Activated CD4-positive, alpha-beta T cell treated with anti-CD3 and anti-CD28 coated beads, Interleukin-2, amount 10 ng/mL, durations not matched to agents 24 days and 14 days (primary cell): ENCODE measurements around the gene LRRC73. TPM values are rescaled to one million over a fixed set of nuclear protein-coding genes. Genes with fewer than 3 reads are reported as not detected.
"Not testable (repeated sequence)": the region's sequence is repeated elsewhere in the genome, so short reads cannot be mapped to it uniquely, and the experiment has no call there.

Experiments
- DNase-seq: peaks from one replicate; pipeline ENCODE4 v3.0.0; 2022
- H3K27ac Mint-ChIP-seq: one replicate; pipeline ENCODE4 v1.8.0; 2022; ENCODE audit warnings: mild to moderate bottlenecking, mixed read lengths
- H3K27me3 Mint-ChIP-seq: one replicate; pipeline ENCODE4 v1.8.0; 2022; ENCODE audit warnings: mixed read lengths
- H3K36me3 Mint-ChIP-seq: one replicate; pipeline ENCODE4 v1.8.0; 2022; ENCODE audit warnings: low read depth, mild to moderate bottlenecking, mixed read lengths
- H3K4me1 Mint-ChIP-seq: one replicate; pipeline ENCODE4 v1.8.0; 2021; ENCODE audit warnings: mixed read lengths
- H3K4me3 Mint-ChIP-seq: one replicate; pipeline ENCODE4 v1.8.0; 2022; ENCODE audit warnings: mild to moderate bottlenecking, moderate library complexity, mixed read lengths
- H3K9me3 Mint-ChIP-seq: one replicate; pipeline ENCODE4 v1.8.0; 2021; ENCODE audit warnings: mixed read lengths
- intact Hi-C: fragments of 100-400 bp; cut with micrococcal nuclease; formaldehyde crosslinking; loops from one replicate; pipeline ENCODE4 v1.15.1; 2023
- total RNA-seq: library from RNA; stranded (reverse); gene quantifications from 2 replicates; pipeline ENCODE4 v1.2.3, GENCODE V29; 2022

The LRRC73 gene
- total RNA-seq, 1 donor from 2014 or later = 0.51 TPM

GRCh38 chr6:43505718-43506117 is 4.4 kb downstream of the LRRC73 start:
- Mint-ChIP-seq H3K27ac (no peak overlapping the region), H3K36me3 (peaks cover 35% of the 10 kb centered on the region), H3K4me3 (no peak overlapping the region)

GRCh38 chr6:43504756-43505593 is 5.2 kb downstream of the LRRC73 start:
- H3K27me3 Mint-ChIP-seq = peaks cover 19% of the 10 kb centered on the region
- peaks cover 9% of the 10 kb centered on the region for H3K4me1 Mint-ChIP-seq
- H3K36me3 Mint-ChIP-seq = peaks cover 36% of the 10 kb centered on the region
- no peak for DNase-seq
- H3K4me3 Mint-ChIP-seq = no peak overlapping the region
- intact Hi-C loops = no loop called here
- no peaks in the 10 kb centered on the region for H3K9me3 Mint-ChIP-seq
- no peak overlapping the region for H3K27ac Mint-ChIP-seq

More at GRCh38 chr6:43505718-43506117, 4.4 kb downstream of the LRRC73 start:
- peaks cover 19% of the 10 kb centered on the region for H3K27me3 Mint-ChIP-seq
- no peaks in the 10 kb centered on the region for H3K9me3 Mint-ChIP-seq
- DNase-seq = no peak
- intact Hi-C loops = loop anchor here (1.0 to 2.0 kb wide), 3 partner anchors 51 to 243 kb away; no protein-coding TSS in a partner anchor
- H3K4me1 Mint-ChIP-seq = peaks cover 9% of the 10 kb centered on the region

- Mint-ChIP-seq H3K36me3 (peaks cover 37% of the 10 kb centered on the region), H3K4me3 (no peak overlapping the region), H3K9me3 (no peaks in the 10 kb centered on the region), H3K27me3 (peaks cover 10% of the 10 kb centered on the region), H3K27ac (peak overlapping the region; percentile 3), H3K4me1 (peaks cover under 1% of the 10 kb centered on the region)
- intact Hi-C loops = no loop called here
- no peak for DNase-seq
These were observed 6.7 kb downstream of the LRRC73 start for GRCh38 chr6:43503443-43503842.

- no peak for DNase-seq
- no peaks in the 10 kb centered on the region for H3K9me3 Mint-ChIP-seq
- no peaks in the 10 kb centered on the region for H3K4me1 Mint-ChIP-seq
- no peak overlapping the region for H3K4me3 Mint-ChIP-seq
- H3K27ac Mint-ChIP-seq = no peak overlapping the region
- peaks cover 2% of the 10 kb centered on the region for H3K27me3 Mint-ChIP-seq
- intact Hi-C loops = no loop called here
- peaks cover 37% of the 10 kb centered on the region for H3K36me3 Mint-ChIP-seq
These were observed 7.5 kb downstream of the LRRC73 start for GRCh38 chr6:43502666-43503065.

- H3K27ac Mint-ChIP-seq = no peak overlapping the region
- H3K36me3 Mint-ChIP-seq = peaks cover 31% of the 10 kb centered on the region
- no peak overlapping the region for H3K4me3 Mint-ChIP-seq
- H3K4me1 Mint-ChIP-seq = no peaks in the 10 kb centered on the region
- no peak for DNase-seq
- H3K9me3 Mint-ChIP-seq = no peaks in the 10 kb centered on the region
- H3K27me3 Mint-ChIP-seq = no peaks in the 10 kb centered on the region
- intact Hi-C loops = no loop called here
These were observed 9.2 kb downstream of the LRRC73 start for GRCh38 chr6:43500921-43501320.

- H3K27me3 Mint-ChIP-seq = no peaks in the 10 kb centered on the region
- no peaks in the 10 kb centered on the region for H3K9me3 Mint-ChIP-seq
- H3K36me3 Mint-ChIP-seq = peaks cover 27% of the 10 kb centered on the region
- intact Hi-C loops = no loop called here
- H3K4me1 Mint-ChIP-seq = peaks cover 8% of the 10 kb centered on the region
- no peak for DNase-seq
- no peak overlapping the region for H3K4me3 Mint-ChIP-seq
- no peak overlapping the region for H3K27ac Mint-ChIP-seq
These were observed 10.9 kb downstream of the LRRC73 start for GRCh38 chr6:43499028-43499815.

GRCh38 chr6:43498291-43498690 is 11.9 kb downstream of the LRRC73 start:
- H3K9me3 Mint-ChIP-seq, H3K27me3 Mint-ChIP-seq, H3K27ac Mint-ChIP-seq: not testable (repeated sequence)

GRCh38 chr6:43497689-43498088 is 12.5 kb downstream of the LRRC73 start:
- H3K9me3 Mint-ChIP-seq = no peaks in the 10 kb centered on the region
- H3K27me3 Mint-ChIP-seq = no peaks in the 10 kb centered on the region
- intact Hi-C loops = no loop called here
- H3K4me1 Mint-ChIP-seq = peaks cover 13% of the 10 kb centered on the region
- DNase-seq = no peak
- H3K36me3 Mint-ChIP-seq = peaks cover 21% of the 10 kb centered on the region
- H3K4me3 Mint-ChIP-seq = no peak overlapping the region
- no peak overlapping the region for H3K27ac Mint-ChIP-seq

More at GRCh38 chr6:43498291-43498690, 11.9 kb downstream of the LRRC73 start:
- intact Hi-C loops, H3K4me3 Mint-ChIP-seq, DNase-seq: not testable (repeated sequence)
- Mint-ChIP-seq H3K36me3 (peaks cover 23% of the 10 kb centered on the region), H3K4me1 (peaks cover 10% of the 10 kb centered on the region)

- Mint-ChIP-seq H3K27ac (no peak overlapping the region), H3K4me1 (peaks cover 13% of the 10 kb centered on the region), H3K36me3 (peaks cover 17% of the 10 kb centered on the region), H3K9me3 (no peaks in the 10 kb centered on the region), H3K27me3 (no peaks in the 10 kb centered on the region), H3K4me3 (no peak overlapping the region)
- intact Hi-C loops = no loop called here
- DNase-seq = no peak
These were observed 13.1 kb downstream of the LRRC73 start for GRCh38 chr6:43497129-43497396.

- H3K4me3 Mint-ChIP-seq = no peak overlapping the region
- H3K27ac Mint-ChIP-seq = no peak overlapping the region
- H3K27me3 Mint-ChIP-seq = no peaks in the 10 kb centered on the region
- DNase-seq = peak; percentile 69
- peaks cover 13% of the 10 kb centered on the region for H3K4me1 Mint-ChIP-seq
- intact Hi-C loops = no loop called here
- H3K9me3 Mint-ChIP-seq = no peaks in the 10 kb centered on the region
- peaks cover 12% of the 10 kb centered on the region for H3K36me3 Mint-ChIP-seq
These were observed 13.6 kb downstream of the LRRC73 start for GRCh38 chr6:43496370-43497128.

GRCh38 chr6:43495409-43495941 is 14.7 kb downstream of the LRRC73 start:
- Mint-ChIP-seq H3K4me1 (peaks cover 13% of the 10 kb centered on the region), H3K27me3 (no peaks in the 10 kb centered on the region)

GRCh38 chr6:43494766-43495165 is 15.4 kb downstream of the LRRC73 start:
- peaks cover 7% of the 10 kb centered on the region for H3K36me3 Mint-ChIP-seq
- intact Hi-C loops = no loop called here
- peaks cover 16% of the 10 kb centered on the region for H3K4me1 Mint-ChIP-seq
- no peak for DNase-seq
- H3K4me3 Mint-ChIP-seq = no peak overlapping the region
- no peaks in the 10 kb centered on the region for H3K9me3 Mint-ChIP-seq
- H3K27me3 Mint-ChIP-seq = no peaks in the 10 kb centered on the region
- H3K27ac Mint-ChIP-seq = no peak overlapping the region

More at GRCh38 chr6:43495409-43495941, 14.7 kb downstream of the LRRC73 start:
- H3K27ac Mint-ChIP-seq = peak overlapping the region; percentile 43
- H3K9me3 Mint-ChIP-seq = no peaks in the 10 kb centered on the region
- intact Hi-C loops = no loop called here
- peaks cover 7% of the 10 kb centered on the region for H3K36me3 Mint-ChIP-seq
- DNase-seq = peak; percentile 68
- no peak overlapping the region for H3K4me3 Mint-ChIP-seq

- no peaks in the 10 kb centered on the region for H3K9me3 Mint-ChIP-seq
- no peak overlapping the region for H3K27ac Mint-ChIP-seq
- H3K36me3 Mint-ChIP-seq = peaks cover 5% of the 10 kb centered on the region
- DNase-seq = no peak
- H3K4me1 Mint-ChIP-seq = peaks cover 16% of the 10 kb centered on the region
- no peak overlapping the region for H3K4me3 Mint-ChIP-seq
- intact Hi-C loops = no loop called here
- H3K27me3 Mint-ChIP-seq = no peaks in the 10 kb centered on the region
These were observed 15.8 kb downstream of the LRRC73 start for GRCh38 chr6:43494321-43494720.
